Transverse colon (tissue), 3 donors: ENCODE results near the gene C10orf53.

Experiments
- POLR2A ChIP-seq: fragments of 450-650 bp; IDR thresholded peaks from one replicate; pipeline ENCODE4 v1.6.1; 2016; ENCODE audit warnings: antibody characterized with exemption, mild to moderate bottlenecking, moderate library complexity
- TF ChIP-seq, protein P1 (sequence below), 5 experiments: fragments of 200-600 bp in 3 of 5; fragments of 450-650 bp in 2 of 5; sonication (generic) in 3 of 5; IDR thresholded peaks; 1 replicate in 2 of 5; 2 replicates in 3 of 5; pipeline ENCODE4 v1.5.1; 2016 to 2017; ENCODE audit warnings: antibody characterized with exemption in 5 of 5, inconsistent platforms in 3 of 5, mild to moderate bottlenecking in 2 of 5, moderate library complexity in 1 of 5

DNA sequence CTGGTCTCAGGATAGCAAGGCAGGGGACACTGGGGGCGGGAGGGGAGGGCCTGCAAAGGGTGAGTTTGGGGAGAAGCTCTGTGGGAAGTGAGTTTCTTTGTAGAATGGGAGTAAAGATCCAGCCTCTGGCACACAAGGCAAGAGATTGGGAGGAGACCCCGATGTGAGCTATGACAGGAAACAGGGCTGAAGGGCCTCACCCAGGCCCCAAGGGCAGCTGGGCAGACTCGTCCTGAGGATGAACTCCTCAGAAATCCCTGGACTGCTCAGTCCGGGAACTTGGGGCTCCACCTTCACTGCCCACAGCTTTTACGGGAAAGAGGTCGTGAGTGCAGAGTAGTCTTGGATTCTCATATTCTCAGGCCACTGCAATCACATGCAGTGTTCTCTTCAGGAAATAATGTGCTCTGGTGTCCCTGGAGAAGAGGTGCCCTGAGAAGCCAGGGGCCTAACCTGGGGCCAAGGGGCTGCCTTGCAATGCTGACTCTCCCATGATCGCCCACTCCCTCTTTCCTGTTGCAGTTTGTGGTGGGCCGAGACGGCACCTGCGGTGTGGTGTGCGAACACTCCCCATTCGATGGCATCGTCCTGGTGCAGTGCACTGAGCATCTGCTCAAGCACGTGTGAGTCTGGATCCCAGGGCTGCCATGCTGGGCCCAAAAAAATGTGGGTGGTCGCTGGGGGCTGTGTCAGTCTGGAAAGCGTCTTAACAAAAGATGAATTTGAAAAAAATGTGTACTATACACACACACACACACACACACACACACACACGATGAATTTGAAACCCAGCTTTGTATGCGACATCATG lies 31.3 kb upstream of the C10orf53 start:
- TF ChIP-seq, protein P1, sequence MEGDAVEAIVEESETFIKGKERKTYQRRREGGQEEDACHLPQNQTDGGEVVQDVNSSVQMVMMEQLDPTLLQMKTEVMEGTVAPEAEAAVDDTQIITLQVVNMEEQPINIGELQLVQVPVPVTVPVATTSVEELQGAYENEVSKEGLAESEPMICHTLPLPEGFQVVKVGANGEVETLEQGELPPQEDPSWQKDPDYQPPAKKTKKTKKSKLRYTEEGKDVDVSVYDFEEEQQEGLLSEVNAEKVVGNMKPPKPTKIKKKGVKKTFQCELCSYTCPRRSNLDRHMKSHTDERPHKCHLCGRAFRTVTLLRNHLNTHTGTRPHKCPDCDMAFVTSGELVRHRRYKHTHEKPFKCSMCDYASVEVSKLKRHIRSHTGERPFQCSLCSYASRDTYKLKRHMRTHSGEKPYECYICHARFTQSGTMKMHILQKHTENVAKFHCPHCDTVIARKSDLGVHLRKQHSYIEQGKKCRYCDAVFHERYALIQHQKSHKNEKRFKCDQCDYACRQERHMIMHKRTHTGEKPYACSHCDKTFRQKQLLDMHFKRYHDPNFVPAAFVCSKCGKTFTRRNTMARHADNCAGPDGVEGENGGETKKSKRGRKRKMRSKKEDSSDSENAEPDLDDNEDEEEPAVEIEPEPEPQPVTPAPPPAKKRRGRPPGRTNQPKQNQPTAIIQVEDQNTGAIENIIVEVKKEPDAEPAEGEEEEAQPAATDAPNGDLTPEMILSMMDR (IDR thresholded peaks at IDR 0.05): no peak
- no peak for TF ChIP-seq POLR2A
